Glutamatergic neuron (in vitro differentiated cells): ENCODE results near the gene C20orf96. TPM values are rescaled to one million over a fixed set of nuclear protein-coding genes. Genes with fewer than 3 reads are reported as not detected.

Experiments used
- DNase-seq: peaks from one replicate; pipeline ENCODE4 v3.0.0; 2022
- H3K27ac Mint-ChIP-seq: one replicate; pipeline ENCODE4 v1.8.0; 2020; ENCODE audit warnings: mild to moderate bottlenecking, mixed read lengths, inconsistent platforms; ENCODE audit not compliant: unreplicated experiment
- H3K27me3 Mint-ChIP-seq: one replicate; pipeline ENCODE4 v1.8.0; 2020; ENCODE audit warnings: mild to moderate bottlenecking, moderate library complexity, mixed read lengths, inconsistent platforms; ENCODE audit not compliant: unreplicated experiment
- H3K36me3 Mint-ChIP-seq: one replicate; pipeline ENCODE4 v1.8.0; 2020; ENCODE audit warnings: mild to moderate bottlenecking, mixed read lengths, inconsistent platforms; ENCODE audit not compliant: unreplicated experiment
- H3K4me1 Mint-ChIP-seq: one replicate; pipeline ENCODE4 v1.8.0; 2020; ENCODE audit warnings: mild to moderate bottlenecking, low read depth, mixed read lengths, inconsistent platforms; ENCODE audit not compliant: unreplicated experiment
- H3K4me3 Mint-ChIP-seq: one replicate; pipeline ENCODE4 v1.8.0; 2020; ENCODE audit warnings: mild to moderate bottlenecking, mixed read lengths, inconsistent platforms; ENCODE audit not compliant: unreplicated experiment
- H3K9me3 Mint-ChIP-seq: one replicate; pipeline ENCODE4 v1.8.0; 2020; ENCODE audit warnings: mild to moderate bottlenecking, moderate library complexity, mixed read lengths, inconsistent platforms; ENCODE audit not compliant: unreplicated experiment
- total RNA-seq: library from RNA; stranded (reverse); fragmentation: NEBNext Ultra II Directional; extraction: Animal tissue kit (Norgen Biotek cat#: 25700); gene quantifications from one replicate; pipeline ENCODE4 v1.2.1, GENCODE V29; 2021; ENCODE audit not compliant: unreplicated experiment
- TF ChIP-seq, protein P1 (sequence below): fragments of 200-600 bp; sonication (generic); IDR thresholded peaks from one replicate; pipeline ENCODE4 v1.5.0; 2021; ENCODE audit not compliant: partially characterized antibody, unreplicated experiment

Gene C20orf96
- total RNA-seq, 1 donor from 2014 or later, result 61.1 TPM

DNA sequence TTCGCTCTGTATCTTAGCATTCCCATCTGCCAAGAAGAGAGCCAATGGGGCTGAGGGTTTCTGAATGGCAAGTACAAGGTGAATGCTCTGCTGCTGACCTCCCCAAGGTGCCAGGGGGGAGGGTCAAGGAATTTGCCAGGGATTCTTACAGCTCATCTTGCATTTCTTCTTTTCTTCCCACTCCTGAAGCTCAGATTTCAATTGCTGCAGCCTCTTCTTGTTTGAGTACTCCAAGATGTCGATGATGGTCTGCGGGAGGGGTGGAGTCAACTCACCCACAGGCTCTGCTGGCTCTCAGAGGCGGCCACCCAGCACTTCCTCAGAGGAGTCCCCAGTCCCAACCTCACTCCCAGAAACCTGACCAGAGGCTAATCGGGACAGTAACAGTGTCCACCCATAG is 12.4 kb downstream of the C20orf96 start:
- Mint-ChIP-seq H3K4me3 (no peak overlapping the region), H3K9me3 (peaks cover 4% of the 10 kb centered on the region), H3K36me3 (peaks cover 21% of the 10 kb centered on the region), H3K27me3 (no peaks in the 10 kb centered on the region), H3K27ac (no peak overlapping the region), H3K4me1 (no peaks in the 10 kb centered on the region)
- DNase-seq, result no peak
- TF ChIP-seq, protein P1, sequence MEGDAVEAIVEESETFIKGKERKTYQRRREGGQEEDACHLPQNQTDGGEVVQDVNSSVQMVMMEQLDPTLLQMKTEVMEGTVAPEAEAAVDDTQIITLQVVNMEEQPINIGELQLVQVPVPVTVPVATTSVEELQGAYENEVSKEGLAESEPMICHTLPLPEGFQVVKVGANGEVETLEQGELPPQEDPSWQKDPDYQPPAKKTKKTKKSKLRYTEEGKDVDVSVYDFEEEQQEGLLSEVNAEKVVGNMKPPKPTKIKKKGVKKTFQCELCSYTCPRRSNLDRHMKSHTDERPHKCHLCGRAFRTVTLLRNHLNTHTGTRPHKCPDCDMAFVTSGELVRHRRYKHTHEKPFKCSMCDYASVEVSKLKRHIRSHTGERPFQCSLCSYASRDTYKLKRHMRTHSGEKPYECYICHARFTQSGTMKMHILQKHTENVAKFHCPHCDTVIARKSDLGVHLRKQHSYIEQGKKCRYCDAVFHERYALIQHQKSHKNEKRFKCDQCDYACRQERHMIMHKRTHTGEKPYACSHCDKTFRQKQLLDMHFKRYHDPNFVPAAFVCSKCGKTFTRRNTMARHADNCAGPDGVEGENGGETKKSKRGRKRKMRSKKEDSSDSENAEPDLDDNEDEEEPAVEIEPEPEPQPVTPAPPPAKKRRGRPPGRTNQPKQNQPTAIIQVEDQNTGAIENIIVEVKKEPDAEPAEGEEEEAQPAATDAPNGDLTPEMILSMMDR, result no peak

DNA sequence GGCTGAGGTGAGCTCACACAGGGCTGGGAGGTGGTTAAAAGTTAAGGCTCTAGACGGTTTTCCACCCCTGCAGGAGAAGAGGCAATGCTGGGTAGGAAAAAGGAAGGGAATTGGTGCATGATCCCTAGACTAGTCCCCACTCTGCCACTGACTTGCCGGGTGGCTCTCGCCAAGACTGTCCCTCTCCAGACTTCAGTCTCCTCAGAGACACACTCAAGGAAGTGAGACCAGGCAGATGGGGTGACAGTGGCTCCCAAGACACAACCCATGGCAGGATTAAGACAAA is 13.1 kb downstream of the C20orf96 start:
- TF ChIP-seq, protein P1, result no peak
- no peak for DNase-seq
- no peak overlapping the region for H3K4me3 Mint-ChIP-seq
- H3K36me3 Mint-ChIP-seq, result peaks cover 21% of the 10 kb centered on the region
- peaks cover 4% of the 10 kb centered on the region for H3K9me3 Mint-ChIP-seq
- H3K27ac Mint-ChIP-seq, result no peak overlapping the region
- H3K4me1 Mint-ChIP-seq, result no peaks in the 10 kb centered on the region
- peaks cover 2% of the 10 kb centered on the region for H3K27me3 Mint-ChIP-seq

DNA sequence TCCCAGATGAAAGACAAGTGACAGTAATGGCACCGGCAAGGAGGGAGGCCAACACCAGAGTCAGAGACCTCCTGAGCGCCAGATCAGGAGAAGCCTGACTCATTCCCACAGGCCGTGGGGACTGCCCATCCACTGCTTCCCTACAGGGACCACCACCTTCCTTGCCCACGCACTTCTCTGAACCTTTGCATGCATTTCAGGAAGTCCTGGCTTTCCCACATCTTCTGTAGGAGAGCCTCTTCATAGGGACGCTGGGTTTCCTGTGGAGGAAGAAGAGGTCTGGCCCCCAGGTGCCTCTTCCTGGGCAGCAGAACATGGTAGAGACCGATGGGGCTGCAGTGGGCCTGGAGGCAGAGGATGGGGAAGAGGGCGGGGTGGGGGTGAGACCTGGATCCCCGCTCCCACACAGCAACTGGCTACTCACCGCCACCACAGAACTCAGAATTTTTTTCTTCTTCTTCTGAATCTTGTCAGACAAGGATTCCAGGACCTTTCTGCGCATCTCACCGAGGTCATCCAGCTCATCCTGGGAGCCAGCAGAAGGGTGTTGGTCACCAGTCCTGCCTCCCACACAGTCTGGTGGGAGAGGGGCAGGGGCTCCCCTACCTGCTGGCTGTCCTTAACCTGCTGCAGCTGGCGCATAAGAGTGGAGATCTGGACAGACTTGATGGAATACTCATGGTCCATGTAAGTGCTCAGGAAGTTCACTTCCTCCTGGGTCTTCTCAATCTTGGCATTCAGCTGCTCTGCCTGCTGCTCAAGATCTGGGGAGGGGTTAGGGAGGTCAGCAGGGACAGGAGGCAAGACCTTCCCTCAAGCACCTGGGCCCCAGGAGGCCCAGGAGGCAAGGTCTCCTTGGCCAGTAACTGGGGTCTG is 13.7 kb downstream of the C20orf96 start:
- DNase-seq, result no peak
- H3K36me3 Mint-ChIP-seq, result peaks cover 16% of the 10 kb centered on the region

DNA sequence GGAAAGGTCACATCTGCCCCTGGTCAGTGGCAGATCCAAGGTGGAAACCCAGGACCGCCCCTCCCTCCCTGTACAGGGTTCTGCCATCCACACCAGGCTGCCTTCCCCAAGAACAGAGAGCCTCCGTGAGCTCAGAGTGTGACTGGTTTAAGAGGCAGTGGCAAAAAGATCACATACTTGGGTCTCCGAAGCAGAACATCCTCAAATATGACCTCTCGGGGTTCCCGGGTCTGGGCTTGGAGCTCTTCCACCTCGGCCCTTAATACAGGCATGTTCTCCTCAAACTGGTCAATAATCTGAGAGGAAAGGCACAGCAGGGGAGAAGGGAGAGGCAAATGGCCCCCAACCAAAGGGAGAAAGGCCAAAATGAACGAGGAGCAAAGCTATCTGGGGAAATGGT is 14.8 kb downstream of the C20orf96 start:
- H3K9me3 Mint-ChIP-seq, result peaks cover 4% of the 10 kb centered on the region
- peaks cover 6% of the 10 kb centered on the region for H3K27me3 Mint-ChIP-seq
- no peaks in the 10 kb centered on the region for H3K4me1 Mint-ChIP-seq
- H3K4me3 Mint-ChIP-seq, result no peak overlapping the region
- no peak for DNase-seq
- TF ChIP-seq, protein P1, result no peak
- H3K36me3 Mint-ChIP-seq, result peaks cover 12% of the 10 kb centered on the region
- no peak overlapping the region for H3K27ac Mint-ChIP-seq

More for the DNA sequence above, 13.7 kb downstream of the C20orf96 start:
- Mint-ChIP-seq H3K4me3 (no peak overlapping the region), H3K9me3 (peaks cover 4% of the 10 kb centered on the region), H3K27me3 (peaks cover 6% of the 10 kb centered on the region), H3K27ac (no peak overlapping the region), H3K4me1 (no peaks in the 10 kb centered on the region)
- TF ChIP-seq, protein P1, result no peak

DNA sequence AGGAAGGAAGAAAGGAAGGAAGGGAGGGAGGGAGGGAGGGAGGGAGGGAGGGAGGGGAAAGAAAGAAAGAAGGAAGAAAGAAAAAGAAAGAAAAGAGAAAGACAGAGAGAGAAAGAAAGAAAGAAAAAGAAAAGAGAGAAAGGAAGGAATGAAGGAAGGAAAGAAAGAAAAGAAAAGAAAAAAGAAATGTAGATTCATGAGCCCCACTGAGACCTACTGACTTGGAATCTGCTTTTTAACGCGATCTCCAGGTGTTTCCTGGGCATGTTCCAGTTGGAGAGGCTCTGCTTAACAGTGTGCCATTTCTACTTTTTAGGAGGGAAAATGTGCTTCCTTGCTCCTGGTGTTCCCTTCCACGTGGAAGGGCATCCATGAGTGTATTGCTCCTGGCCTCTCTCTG is 16.7 kb downstream of the C20orf96 start:
- DNase-seq, result no peak
- no peaks in the 10 kb centered on the region for H3K4me1 Mint-ChIP-seq
- no peak overlapping the region for H3K4me3 Mint-ChIP-seq
- peaks cover 5% of the 10 kb centered on the region for H3K9me3 Mint-ChIP-seq
- H3K27me3 Mint-ChIP-seq, result peaks cover 7% of the 10 kb centered on the region
- peaks cover 8% of the 10 kb centered on the region for H3K36me3 Mint-ChIP-seq
- TF ChIP-seq, protein P1, result no peak
- no peak overlapping the region for H3K27ac Mint-ChIP-seq
